HEK293 (cell line): ENCODE data around the gene ACACB.

Source experiments
- ZNF324 ChIP-seq: fragments of 450-650 bp; formaldehyde crosslinking; IDR thresholded peaks from 2 replicates; pipeline ENCODE4 v1.5.1; 2016; ENCODE audit warnings: missing biosample characterization, missing genetic modification characterization
- TF ChIP-seq, protein P1 (sequence below): fragments of 450-650 bp; formaldehyde crosslinking; IDR thresholded peaks from 2 replicates; pipeline ENCODE4 v1.5.1; 2016; ENCODE audit warnings: missing biosample characterization, missing genetic modification characterization

DNA sequence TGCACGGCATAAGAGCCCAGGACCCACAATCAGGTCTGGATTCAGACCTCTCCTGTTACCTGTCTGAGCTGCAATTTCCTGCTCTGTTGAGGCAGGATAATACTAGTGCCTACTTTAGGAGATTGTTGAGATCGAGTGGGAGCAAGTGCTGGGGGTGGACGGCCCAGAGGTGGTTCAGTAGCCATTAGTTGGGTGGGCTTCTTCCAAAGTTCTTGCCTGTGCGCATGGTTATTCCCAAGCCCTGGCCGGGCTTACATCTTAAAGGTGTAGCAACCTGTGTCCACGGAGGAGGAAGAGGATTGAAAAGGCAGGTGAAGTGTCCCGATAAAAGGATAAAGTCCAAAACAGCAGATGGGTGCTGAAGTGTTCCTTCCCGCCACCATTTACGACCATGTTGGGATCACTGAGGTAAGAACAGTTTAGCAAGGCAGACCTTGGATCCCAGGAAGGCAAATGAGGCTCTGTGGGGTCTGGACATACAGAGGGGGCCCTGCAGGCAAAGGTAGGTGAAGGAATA lies 33.8 kb downstream of the ACACB start:
- TF ChIP-seq ZNF324 (tag by site-specific recombination), result no peak
- TF ChIP-seq, protein P1, sequence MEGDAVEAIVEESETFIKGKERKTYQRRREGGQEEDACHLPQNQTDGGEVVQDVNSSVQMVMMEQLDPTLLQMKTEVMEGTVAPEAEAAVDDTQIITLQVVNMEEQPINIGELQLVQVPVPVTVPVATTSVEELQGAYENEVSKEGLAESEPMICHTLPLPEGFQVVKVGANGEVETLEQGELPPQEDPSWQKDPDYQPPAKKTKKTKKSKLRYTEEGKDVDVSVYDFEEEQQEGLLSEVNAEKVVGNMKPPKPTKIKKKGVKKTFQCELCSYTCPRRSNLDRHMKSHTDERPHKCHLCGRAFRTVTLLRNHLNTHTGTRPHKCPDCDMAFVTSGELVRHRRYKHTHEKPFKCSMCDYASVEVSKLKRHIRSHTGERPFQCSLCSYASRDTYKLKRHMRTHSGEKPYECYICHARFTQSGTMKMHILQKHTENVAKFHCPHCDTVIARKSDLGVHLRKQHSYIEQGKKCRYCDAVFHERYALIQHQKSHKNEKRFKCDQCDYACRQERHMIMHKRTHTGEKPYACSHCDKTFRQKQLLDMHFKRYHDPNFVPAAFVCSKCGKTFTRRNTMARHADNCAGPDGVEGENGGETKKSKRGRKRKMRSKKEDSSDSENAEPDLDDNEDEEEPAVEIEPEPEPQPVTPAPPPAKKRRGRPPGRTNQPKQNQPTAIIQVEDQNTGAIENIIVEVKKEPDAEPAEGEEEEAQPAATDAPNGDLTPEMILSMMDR (tag by site-specific recombination), result no peak
